ENCODE results near the gene DNAH6.

DNA sequence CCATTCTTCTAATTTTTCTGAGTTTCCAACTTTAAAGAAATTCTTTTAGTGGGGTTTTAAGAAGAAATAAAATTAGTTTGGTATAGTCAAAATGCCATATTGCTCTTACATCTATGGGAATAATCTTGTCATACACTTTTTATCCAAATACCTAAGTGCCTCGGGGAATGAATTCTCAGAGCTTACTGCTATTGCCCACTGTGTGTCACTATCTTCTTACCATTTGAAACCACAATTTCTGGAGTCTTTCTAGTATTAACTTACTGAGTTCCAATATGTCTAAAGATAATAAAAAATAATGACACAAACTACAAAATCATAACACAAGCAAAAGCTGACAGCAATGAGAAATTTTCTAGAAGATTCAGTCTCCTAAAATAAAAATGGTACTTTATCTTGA lies 23.7 kb upstream of the DNAH6 start:
- TF ChIP-seq CTCF (conservative IDR thresholded peaks at IDR 0.05; ENCODE audit: low read depth, low read length) (0 out of 2 replicates have a peak, but pooled peaks have one; percentile 26), EZH2 (IDR thresholded peaks at IDR 0.05; ENCODE audit: borderline replicate concordance, low read depth, low read length, poor library complexity, severe bottlenecking) (no peak)
